A549 treated with DMSO at 1 μM for 4 hours (cell line): Measurements from ENCODE around the gene LRRC3B. TPM values are rescaled to one million over a fixed set of nuclear protein-coding genes. Genes with fewer than 3 reads are reported as not detected.

Experiments
- total RNA-seq: library from RNA; stranded (reverse); fragments of 200-300 nt; extraction: Qiagen RNA extraction; gene quantifications from 5 replicates; pipeline ENCODE4 v1.2.3, GENCODE V29; 2022; ENCODE audit warnings: low read depth

LRRC3B gene
- not detected in 5 replicates for total RNA-seq

DNA sequence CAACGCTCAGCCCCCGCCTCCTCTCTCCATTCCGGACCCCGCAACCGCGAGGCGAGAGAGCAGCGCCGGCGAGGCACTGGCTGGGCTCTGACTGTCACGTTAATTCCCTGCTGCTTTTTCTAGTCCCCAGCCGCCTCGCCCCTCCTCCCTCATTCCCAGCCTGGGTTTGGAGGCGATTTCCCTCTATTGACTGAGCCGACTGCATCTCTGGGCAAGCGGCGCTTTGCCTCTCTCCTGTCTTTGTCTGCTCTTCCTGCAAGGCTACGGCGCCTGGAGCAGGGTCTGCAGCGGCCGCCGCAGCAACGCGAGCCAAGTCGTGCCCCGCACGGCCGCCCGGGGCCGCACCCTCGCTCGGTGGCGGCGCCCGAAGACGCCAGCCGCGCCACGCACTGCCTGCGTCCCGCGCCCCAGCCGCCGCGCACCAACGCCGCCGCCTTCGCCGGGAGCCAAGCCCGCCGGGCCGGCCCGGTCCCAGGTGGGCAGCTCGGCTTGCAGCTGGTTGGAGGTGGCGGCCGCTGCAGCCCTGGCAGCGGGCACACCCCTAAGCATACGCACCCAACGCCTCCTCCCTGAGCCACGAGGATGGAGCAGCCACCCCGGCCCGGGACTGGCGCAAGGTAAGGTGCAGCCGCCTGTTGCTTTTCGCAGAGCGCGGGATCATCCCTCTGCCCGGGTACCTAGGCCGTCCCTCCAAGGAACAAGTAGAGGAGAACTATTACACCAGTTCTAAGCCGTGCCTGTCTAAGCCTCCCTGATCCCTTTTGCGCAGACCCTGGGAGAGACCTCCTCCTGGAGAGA lies at the start of gene LRRC3B:
TSS of gene LRRC3B (plus strand) at position 152 of the 798 bp plus-strand sequence. CDS start 86,901 bp downstream, outside the sequence.

